Measurements from ENCODE around the gene JKAMP.

Gene JKAMP

GRCh38 chr14:59481407-59481806 lies 2.9 kb upstream of the JKAMP start:
- no peak for DNase-seq (ENCODE audit: low spot score)

GRCh38 chr14:59481871-59482540 lies 2.3 kb upstream of the JKAMP start:
- DNase-seq (ENCODE audit: low spot score): peak; percentile 42

GRCh38 chr14:59482541-59483331 lies 1.6 kb upstream of the JKAMP start:
- peak; percentile 82 for DNase-seq (ENCODE audit: low spot score)

GRCh38 chr14:59483363-59483762 lies 954 bp upstream of the JKAMP start:
- peak; percentile 22 for DNase-seq (ENCODE audit: low spot score)

- no peak for DNase-seq (ENCODE audit: low spot score)
Observed at GRCh38 chr14:59484639-59485175, 390 bp downstream of the JKAMP start.

- DNase-seq (ENCODE audit: low spot score): no peak
Observed at GRCh38 chr14:59490756-59491155, 6.4 kb downstream of the JKAMP start.

- DNase-seq (ENCODE audit: low spot score): no peak
Observed at GRCh38 chr14:59492384-59492783, 8.1 kb downstream of the JKAMP start.

GRCh38 chr14:59500732-59501131 lies 16.4 kb downstream of the JKAMP start:
- DNase-seq (ENCODE audit: low spot score): no peak

- DNase-seq (ENCODE audit: low spot score): no peak
Observed at GRCh38 chr14:59503256-59503655, 18.9 kb downstream of the JKAMP start.

- peak; percentile 56 for DNase-seq (ENCODE audit: low spot score)
Observed at GRCh38 chr14:59507063-59507751, 22.9 kb downstream of the JKAMP start.

- DNase-seq (ENCODE audit: low spot score): no peak
Observed at GRCh38 chr14:59507752-59508103, 23.4 kb downstream of the JKAMP start.

- DNase-seq (ENCODE audit: low spot score): no peak
Observed at GRCh38 chr14:59509101-59509500, 24.8 kb downstream of the JKAMP start.

- no peak for DNase-seq (ENCODE audit: low spot score)
Observed at GRCh38 chr14:59510001-59510400, 25.7 kb downstream of the JKAMP start.

- DNase-seq (ENCODE audit: low spot score): no peak
Observed at GRCh38 chr14:59510966-59511365, 26.6 kb downstream of the JKAMP start.

GRCh38 chr14:59511916-59512575 lies 27.7 kb downstream of the JKAMP start:
- DNase-seq (ENCODE audit: low spot score): no peak

GRCh38 chr14:59520224-59520623 lies 35.9 kb downstream of the JKAMP start:
- no peak for DNase-seq (ENCODE audit: low spot score)

GRCh38 chr14:59529189-59529588 lies 44.9 kb downstream of the JKAMP start:
- no peak for DNase-seq (ENCODE audit: low spot score)

- no peak for DNase-seq (ENCODE audit: low spot score)
Observed at GRCh38 chr14:59530349-59530748, 46.0 kb downstream of the JKAMP start.

GRCh38 chr14:59532419-59532818 lies 48.1 kb downstream of the JKAMP start:
- no peak for DNase-seq (ENCODE audit: low spot score)

- no peak for DNase-seq (ENCODE audit: low spot score)
Observed at GRCh38 chr14:59534361-59534987, 50.2 kb downstream of the JKAMP start.

- DNase-seq (ENCODE audit: low spot score): no peak
Observed at GRCh38 chr14:59537476-59537875, 53.2 kb downstream of the JKAMP start.

- DNase-seq (ENCODE audit: low spot score): no peak
Observed at GRCh38 chr14:59538936-59539335, 54.6 kb downstream of the JKAMP start.

Measured in AG08395 (cell line).